ENCODE measurements around the gene BRD3OS. TPM values are rescaled to one million over a fixed set of nuclear protein-coding genes. Genes with fewer than 3 reads are reported as not detected.

The BRD3OS gene
- total RNA-seq, 1 donor from 2014 or later: 16.4 TPM

- no peak for ATAC-seq
- intact Hi-C loops (cut with DNase I): no loop called here
- DNase-seq (ENCODE audit: low spot score): no peak
Measured at GRCh38 chr9:134044944-134045343, 19.7 kb downstream of the BRD3OS start.

GRCh38 chr9:134045841-134046544, 20.7 kb downstream of the BRD3OS start:
- DNase-seq (ENCODE audit: low spot score) (no peak), ATAC-seq (no peak)
- intact Hi-C loops (cut with DNase I): no loop called here

- ATAC-seq (no peak), DNase-seq (ENCODE audit: low spot score) (no peak)
- intact Hi-C loops (cut with DNase I): no loop called here
Measured at GRCh38 chr9:134046894-134047681, 21.8 kb downstream of the BRD3OS start.

- no peak for ATAC-seq
- intact Hi-C loops (cut with DNase I): no loop called here
- DNase-seq (ENCODE audit: low spot score): no peak
Measured at GRCh38 chr9:134047868-134048581, 22.7 kb downstream of the BRD3OS start.

GRCh38 chr9:134048582-134048968, 23.3 kb downstream of the BRD3OS start:
- intact Hi-C loops (cut with DNase I): no loop called here
- DNase-seq (ENCODE audit: low spot score): no peak

GRCh38 chr9:134049236-134049635, 24.0 kb downstream of the BRD3OS start:
- ATAC-seq (peak; percentile 58), DNase-seq (ENCODE audit: low spot score) (no peak)
- intact Hi-C loops (cut with DNase I): no loop called here

More at GRCh38 chr9:134048582-134048968, 23.3 kb downstream of the BRD3OS start:
- no peak for ATAC-seq

GRCh38 chr9:134049772-134050588, 24.7 kb downstream of the BRD3OS start:
- DNase-seq (ENCODE audit: low spot score) (no peak), ATAC-seq (no peak)
- intact Hi-C loops (cut with DNase I): no loop called here

- no peak for DNase-seq (ENCODE audit: low spot score)
- intact Hi-C loops (cut with DNase I): no loop called here
- ATAC-seq: no peak
Measured at GRCh38 chr9:134050726-134051125, 25.4 kb downstream of the BRD3OS start.

- intact Hi-C loops (cut with DNase I): no loop called here
- ATAC-seq: no peak
Measured at GRCh38 chr9:134051319-134051718, 26.0 kb downstream of the BRD3OS start.

GRCh38 chr9:134052491-134052890, 27.2 kb downstream of the BRD3OS start:
- ATAC-seq (no peak), DNase-seq (ENCODE audit: low spot score) (peak; percentile 45)
- intact Hi-C loops (cut with DNase I): no loop called here

More at GRCh38 chr9:134051319-134051718, 26.0 kb downstream of the BRD3OS start:
- DNase-seq (ENCODE audit: low spot score): no peak

GRCh38 chr9:134052941-134053340, 27.7 kb downstream of the BRD3OS start:
- ATAC-seq: no peak
- peak; percentile 39 for DNase-seq (ENCODE audit: low spot score)
- intact Hi-C loops (cut with DNase I): no loop called here

- peak; percentile 52 for DNase-seq (ENCODE audit: low spot score)
Measured at GRCh38 chr9:134053401-134053871, 28.2 kb downstream of the BRD3OS start.

GRCh38 chr9:134053941-134054761, 28.9 kb downstream of the BRD3OS start:
- ATAC-seq (no peak), DNase-seq (ENCODE audit: low spot score) (peak; percentile 59)
- intact Hi-C loops (cut with DNase I): no loop called here

More at GRCh38 chr9:134053401-134053871, 28.2 kb downstream of the BRD3OS start:
- ATAC-seq: no peak
- intact Hi-C loops (cut with DNase I): no loop called here

GRCh38 chr9:134054891-134055811, 29.9 kb downstream of the BRD3OS start:
- intact Hi-C loops (cut with DNase I): no loop called here
- ATAC-seq (no peak), DNase-seq (ENCODE audit: low spot score) (peak; percentile 55)

GRCh38 chr9:134055981-134056461, 30.7 kb downstream of the BRD3OS start:
- peak; percentile 89 for ATAC-seq
- intact Hi-C loops (cut with DNase I): no loop called here
- peak; percentile 78 for DNase-seq (ENCODE audit: low spot score)

- peak; percentile 56 for DNase-seq (ENCODE audit: low spot score)
- no peak for ATAC-seq
- intact Hi-C loops (cut with DNase I): no loop called here
Measured at GRCh38 chr9:134056483-134057306, 31.4 kb downstream of the BRD3OS start.

Measured in sciatic nerve (tissue), 2 donors.